Heart right ventricle (tissue), 16 donors: ENCODE data around the gene FNDC11. TPM values are rescaled to one million over a fixed set of nuclear protein-coding genes. Genes with fewer than 3 reads are reported as not detected.
A peak's percentile ranks its signal among the peaks of the same experiment; 100 is the strongest.

Experiments
- ATAC-seq, 8 donors: fragments of 200-7000 bp; cut with Tn5 transposase; one replicate each; pipeline ENCODE4 v1.9.1; 2020; ENCODE audit warnings: mild to moderate bottlenecking in 8 of 8, moderate library complexity in 8 of 8, moderate number of reproducible peaks in 1 of 8
- DNase-seq, 2 donors: peaks; one replicate each; pipeline ENCODE4 v3.0.0-alpha.2; 2020
- H3K27ac ChIP-seq, 10 donors: fragments of 200-600 bp; sonication (generic) in 2 of 10; one replicate each; pipeline versions ENCODE4 v1.5.0 to v1.8.0; 2020 to 2022; ENCODE audit warnings: mild to moderate bottlenecking in 3 of 10
- H3K27me3 ChIP-seq, 7 donors: fragments of 200-600 bp; one replicate each; pipeline ENCODE4 v1.8.0; 2021 to 2022; ENCODE audit warnings: mild to moderate bottlenecking in 2 of 7
- H3K36me3 ChIP-seq, 9 donors: fragments of 200-600 bp; sonication (generic) in 1 of 9; one replicate each; pipeline versions ENCODE4 v1.5.0 to v1.8.0; 2020 to 2022; ENCODE audit warnings: mild to moderate bottlenecking in 2 of 9
- H3K4me1 ChIP-seq, 9 donors: fragments of 200-600 bp; sonication (generic) in 1 of 9; one replicate each; pipeline versions ENCODE4 v1.5.0 to v1.8.0; 2020 to 2022; ENCODE audit warnings: mild to moderate bottlenecking in 4 of 9
- H3K4me3 ChIP-seq, 10 donors: fragments of 200-600 bp; sonication (generic) in 2 of 10; one replicate each; pipeline versions ENCODE4 v1.5.0 to v1.8.0; 2020 to 2022; ENCODE audit warnings: mild to moderate bottlenecking in 7 of 10, moderate library complexity in 2 of 10
- H3K9me3 ChIP-seq, 11 donors: fragments of 200-600 bp in 10 of 11; sonication (generic) in 2 of 11; one replicate each; pipeline versions ENCODE4 v1.5.0 to v1.8.0; 2013 to 2022; ENCODE audit warnings: mild to moderate bottlenecking in 2 of 11, control low read depth in 1 of 11, moderate library complexity in 1 of 11
- whole genome bisulfite sequencing, 2 donors: extraction: QIAGEN DNeasy Blood & Tissue Kit; methylation state at CpG; one replicate each; pipeline ENCODE4 v1.1.7; 2013; ENCODE audit warnings: inconsistent platforms in 1 of 2; 5-methylcytosine and 5-hydroxymethylcytosine counted together
- intact Hi-C, 10 donors: fragments of 100-400 bp; cut with DNase I; formaldehyde crosslinking; loops; one replicate each; pipeline versions ENCODE4 v1.11.1 to v1.14.2; 2022
- polyA plus RNA-seq, 2 donors: library from polyadenylated mRNA; stranded (reverse); fragments of 200-250 nt; gene quantifications; one replicate each; pipeline ENCODE4 v1.2.3, GENCODE V29; 2013
- total RNA-seq, 10 donors: library from RNA; stranded (reverse); fragmentation: NEBNext Ultra II Directional in 3 of 10; extraction: Animal tissue kit (Norgen Biotek cat#: 25700) in 3 of 10; gene quantifications; one replicate each; pipeline versions ENCODE4 v1.2.1 to v1.2.4, GENCODE V29; 2021 to 2023
- TF ChIP-seq, protein P1 (sequence below), 9 donors: fragments of 200-600 bp; sonication (generic) in 2 of 9; IDR thresholded peaks; one replicate each; pipeline versions ENCODE4 v1.5.0 to v1.8.0; 2021 to 2022; ENCODE audit warnings: antibody characterized with exemption in 9 of 9, mild to moderate bottlenecking in 5 of 9, moderate library complexity in 1 of 9
- donor health status: Arrhythmogenic right ventricular cardiomyopathy.
- donor health status: ischemic (EF 13 %, LVEDD 7.1; RV severe dilation, severe dysfunction).
- donor health status: healthy with polysubstance abuse.
- donor health status: DM: no; HTN: yes; CAD: no.
- donor health status: DM: no; HTN: no; CAD: no.
- donor health status: ischemic (EF 25% LVEDD 6.9; RV normal size, moderate dysfunction).
- donor health status: ischemic (EF 25% LVEDD 5.7; RV mildly dilated, moderate dysfunction).
- donor health status: healthy.
- donor health status: DM: yes; HTN: yes; CAD: no.
- donor health status: Ischemic cardiomyopathy.
- donor health status: ischemic (EF 35%, LVEDD 5.7; RV mildly dilated, moderate dysfunction).
- donor health status: nonischemic (EF 11% LVEDD 7.7; RV severe dilation, severe dysfunction).
- donor health status: DM: yes; HTN: yes; CAD: no.
- donor health status: PGD.
- donor health status: ischemic (EF 29% LVEDD 5.4; RV normal size, mild dysfunction).
- donor health status: nonischemic (EF 23%, LVEDD 6.1; RV moderate dilation, normal function).

FNDC11 gene
- total and polyA plus RNA-seq, 12 donors: 0.09 to 0.29 (median 0.18) TPM; not detected in 6

DNA sequence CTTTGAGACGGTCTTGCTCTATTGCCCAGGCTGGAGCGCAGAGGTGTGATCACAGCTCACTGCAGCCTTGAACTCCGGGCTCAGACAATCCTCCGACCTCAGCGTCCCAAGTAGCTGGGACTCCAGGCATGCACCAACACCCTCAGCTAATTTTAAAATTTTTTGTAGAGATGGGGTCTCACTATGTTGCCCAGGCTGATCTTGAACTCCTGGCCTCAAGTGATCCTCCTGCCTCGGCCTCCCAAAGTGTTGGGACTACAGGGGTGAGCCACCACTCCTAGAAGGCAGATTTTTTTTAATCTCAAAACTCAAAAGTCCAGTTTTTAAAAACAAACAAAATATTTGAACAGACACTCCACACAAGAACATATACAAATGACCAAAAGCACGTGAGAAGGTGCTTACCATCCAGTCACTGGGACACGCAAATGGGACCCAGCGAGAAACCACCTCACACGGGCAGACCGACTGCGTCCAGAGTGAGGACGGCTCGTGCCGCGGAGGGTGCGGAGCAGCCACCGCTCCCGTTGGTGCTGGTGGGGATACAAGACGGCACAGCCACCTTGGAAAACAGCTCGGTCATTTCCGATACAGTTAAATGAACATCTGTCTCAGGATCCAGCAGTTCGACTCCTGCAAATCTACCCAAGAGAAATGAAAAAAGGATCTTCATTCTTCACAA lies 28.6 kb downstream of the FNDC11 start:
- H3K4me1 ChIP-seq: peaks cover 0 to 5% (median 0%) of the 10 kb centered on the region in 9 donors
- ATAC-seq: no peak
- peaks cover 0 to 4% (median 0%) of the 10 kb centered on the region in 9 donors for H3K36me3 ChIP-seq
- no peaks in the 10 kb centered on the region for H3K9me3 ChIP-seq
- TF ChIP-seq, protein P1, sequence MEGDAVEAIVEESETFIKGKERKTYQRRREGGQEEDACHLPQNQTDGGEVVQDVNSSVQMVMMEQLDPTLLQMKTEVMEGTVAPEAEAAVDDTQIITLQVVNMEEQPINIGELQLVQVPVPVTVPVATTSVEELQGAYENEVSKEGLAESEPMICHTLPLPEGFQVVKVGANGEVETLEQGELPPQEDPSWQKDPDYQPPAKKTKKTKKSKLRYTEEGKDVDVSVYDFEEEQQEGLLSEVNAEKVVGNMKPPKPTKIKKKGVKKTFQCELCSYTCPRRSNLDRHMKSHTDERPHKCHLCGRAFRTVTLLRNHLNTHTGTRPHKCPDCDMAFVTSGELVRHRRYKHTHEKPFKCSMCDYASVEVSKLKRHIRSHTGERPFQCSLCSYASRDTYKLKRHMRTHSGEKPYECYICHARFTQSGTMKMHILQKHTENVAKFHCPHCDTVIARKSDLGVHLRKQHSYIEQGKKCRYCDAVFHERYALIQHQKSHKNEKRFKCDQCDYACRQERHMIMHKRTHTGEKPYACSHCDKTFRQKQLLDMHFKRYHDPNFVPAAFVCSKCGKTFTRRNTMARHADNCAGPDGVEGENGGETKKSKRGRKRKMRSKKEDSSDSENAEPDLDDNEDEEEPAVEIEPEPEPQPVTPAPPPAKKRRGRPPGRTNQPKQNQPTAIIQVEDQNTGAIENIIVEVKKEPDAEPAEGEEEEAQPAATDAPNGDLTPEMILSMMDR (IDR thresholded peaks at IDR 0.05): no peak
- H3K27ac ChIP-seq: no peak overlapping the region
- peaks cover 0 to 21% (median 0%) of the 10 kb centered on the region in 7 donors for H3K27me3 ChIP-seq
- intact Hi-C loops: no loop called here
- 85 to 90% methylated on average over 23 of the region's 23 CpGs for WGBS, 2 donors
- no peak overlapping the region for H3K4me3 ChIP-seq
- DNase-seq: no peak

DNA sequence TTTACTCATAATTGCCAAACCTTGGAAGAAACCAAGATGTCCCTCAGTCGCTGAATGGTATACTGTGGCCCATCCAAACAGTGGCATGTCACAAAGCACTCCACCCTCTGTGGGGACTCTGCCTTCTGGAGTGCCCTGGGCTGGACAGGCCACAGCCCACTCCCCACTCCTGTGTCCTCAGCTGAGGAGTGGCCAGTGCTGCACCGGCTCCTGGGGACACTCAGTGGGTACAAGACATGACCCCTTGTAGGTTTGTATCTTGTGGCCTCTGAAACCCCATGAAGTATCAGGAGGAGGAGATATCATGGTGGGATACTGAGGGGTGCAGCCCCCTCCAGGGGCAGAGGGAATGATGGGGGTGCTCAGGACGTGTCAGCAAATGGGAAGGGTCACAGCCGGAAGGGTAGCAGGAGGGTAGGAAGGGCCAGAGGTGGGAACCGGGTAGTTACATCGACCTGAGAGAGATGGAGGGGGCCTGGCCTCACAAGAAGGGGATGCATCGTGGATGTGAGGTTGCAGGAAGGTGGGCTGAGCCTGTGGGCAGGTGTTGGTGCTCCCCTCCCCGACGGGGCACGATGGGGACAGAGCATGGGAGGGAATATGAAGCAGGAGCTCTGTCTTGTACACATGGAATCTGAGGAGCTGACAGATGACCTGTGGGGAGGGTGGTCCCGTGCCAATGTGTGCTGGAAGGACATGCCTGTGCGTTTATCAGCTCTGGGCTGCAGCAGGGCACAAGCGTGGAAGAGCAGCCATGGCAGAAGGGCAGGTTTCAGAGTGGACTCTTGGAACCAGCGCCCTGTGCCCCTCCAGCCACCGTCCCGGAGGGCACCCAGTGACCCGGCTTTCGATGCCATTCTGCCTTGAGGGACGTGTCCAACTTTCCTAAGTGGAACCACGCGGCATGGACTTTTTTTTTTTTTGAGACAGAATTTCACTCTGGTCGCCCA lies 31.9 kb downstream of the FNDC11 start:
- no peak overlapping the region for H3K4me3 ChIP-seq
- no peaks in the 10 kb centered on the region for H3K9me3 ChIP-seq
- intact Hi-C loops: no loop called here
- TF ChIP-seq, protein P1 (IDR thresholded peaks at IDR 0.05): no peak
- 72 to 80% methylated on average over 22 of the region's 22 CpGs for WGBS, 2 donors
- no peak overlapping the region for H3K27ac ChIP-seq
- no peaks in the 10 kb centered on the region for H3K27me3 ChIP-seq
- peaks cover 0 to 37% (median 16%) of the 10 kb centered on the region in 9 donors for H3K36me3 ChIP-seq
- H3K4me1 ChIP-seq: peaks cover 0 to 9% (median 0%) of the 10 kb centered on the region in 9 donors
- ATAC-seq (peak in 2 of 8 donors; percentile 25 to 39), DNase-seq (no peak)

- ATAC-seq (peak in 1 of 8 donors; percentile 35), DNase-seq (no peak)
- intact Hi-C loops: no loop called here
- Histone ChIP-seq H3K36me3 (peaks cover 0 to 46% (median 25%) of the 10 kb centered on the region in 9 donors), H3K9me3 (no peaks in the 10 kb centered on the region), H3K27ac (no peak overlapping the region), H3K4me3 (no peak overlapping the region), H3K27me3 (no peaks in the 10 kb centered on the region), H3K4me1 (peaks cover 0 to 9% (median 0%) of the 10 kb centered on the region in 9 donors)
- WGBS, 2 donors: 91 to 95% methylated on average over 17 of the region's 17 CpGs
- TF ChIP-seq, protein P1 (IDR thresholded peaks at IDR 0.05): no peak
Measured at GRCh38 chr20:63586797-63587196, 32.8 kb downstream of the FNDC11 start.

- ATAC-seq: no peak
- H3K36me3 ChIP-seq: peaks cover 0 to 51% (median 29%) of the 10 kb centered on the region in 9 donors
- H3K4me1 ChIP-seq: peaks cover 0 to 9% (median 0%) of the 10 kb centered on the region in 9 donors
- H3K27me3 ChIP-seq: no peaks in the 10 kb centered on the region
- TF ChIP-seq, protein P1 (IDR thresholded peaks at IDR 0.05): no peak
- H3K9me3 ChIP-seq: no peaks in the 10 kb centered on the region
- no peak overlapping the region for H3K27ac ChIP-seq
- DNase-seq: no peak
- intact Hi-C loops: no loop called here
- 93 to 95% methylated on average over 12 of the region's 12 CpGs for WGBS, 2 donors
- H3K4me3 ChIP-seq: no peak overlapping the region
Measured at GRCh38 chr20:63587256-63587655, 33.3 kb downstream of the FNDC11 start.
